SU-DHL-6 (cell line): ENCODE measurements around the gene TERB2.

Source experiments
- H2AFZ ChIP-seq: fragments of 200-600 bp; sonication (generic); 2 replicates; pipeline ENCODE4 v1.6.1; 2014; ENCODE audit warnings: low read depth, mild to moderate bottlenecking, moderate library complexity, mixed read lengths, antibody characterized with exemption, low read length; ENCODE audit not compliant: severe bottlenecking
- H3F3A ChIP-seq: fragments of 200-600 bp; shearing (Covaris generic); 2 replicates; pipeline ENCODE4 v1.6.0; 2016; ENCODE audit warnings: antibody characterized with exemption, mild to moderate bottlenecking; ENCODE audit not compliant: insufficient read depth
- H3K27ac ChIP-seq: fragments of 200-600 bp; sonication (generic); 2 replicates; pipeline ENCODE4 v1.5.1; 2016; ENCODE audit warnings: low read depth, mild to moderate bottlenecking, low read length, moderate library complexity, mixed read lengths
- H3K27me3 ChIP-seq: fragments of 200-600 bp; sonication (generic), shearing (Covaris generic); 2 replicates; pipeline ENCODE4 v1.6.0; 2014; ENCODE audit warnings: mild to moderate bottlenecking, low read length
- H3K36me3 ChIP-seq: fragments of 200-600 bp; sonication (generic); 2 replicates; pipeline ENCODE4 v1.6.1; 2014; ENCODE audit warnings: mild to moderate bottlenecking, low read length, mixed read lengths
- H3K4me2 ChIP-seq: fragments of 300-600, 200-600 bp; shearing (Covaris generic), sonication (generic); 2 replicates; pipeline ENCODE4 v1.6.0; 2014; ENCODE audit warnings: low read length, low read depth, mild to moderate bottlenecking; ENCODE audit not compliant: poor library complexity, severe bottlenecking
- H3K4me3 ChIP-seq: fragments of 200-600 bp; sonication (generic); 2 replicates; pipeline ENCODE4 v1.5.1; 2014; ENCODE audit warnings: antibody characterized with exemption, low read length, mild to moderate bottlenecking, mixed read lengths; ENCODE audit not compliant: insufficient read depth, poor library complexity, severe bottlenecking
- H3K79me2 ChIP-seq: fragments of 200-600 bp; sonication (generic); 2 replicates; pipeline ENCODE4 v1.6.1; 2014; ENCODE audit warnings: mild to moderate bottlenecking, low read length, moderate library complexity; ENCODE audit not compliant: insufficient read depth
- H3K9ac ChIP-seq: fragments of 200-600 bp; sonication (generic); 2 replicates; pipeline ENCODE4 v1.7.0; 2014; ENCODE audit warnings: mild to moderate bottlenecking, low read length
- H3K9me2 ChIP-seq: fragments of 200-600 bp; sonication (generic); replicated peaks from 2 replicates; pipeline ENCODE4 v1.6.1; 2014; ENCODE audit warnings: low read length; ENCODE audit not compliant: insufficient read depth
- H3K9me3 ChIP-seq: fragments of 200-600 bp; sonication (generic); 2 replicates; pipeline ENCODE4 v1.6.1; 2014; ENCODE audit warnings: low read length, mixed read lengths; ENCODE audit not compliant: insufficient read depth
- H4K20me1 ChIP-seq: fragments of 200-600 bp; sonication (generic); 2 replicates; pipeline ENCODE4 v1.6.1; 2014; ENCODE audit warnings: low read depth, mild to moderate bottlenecking, antibody characterized with exemption, low read length, moderate library complexity, mixed read lengths
- EZH2phosphoT487 ChIP-seq: fragments of 200-600 bp; sonication (generic), shearing (Covaris generic); conservative IDR thresholded peaks from 2 replicates; pipeline ENCODE4 v1.6.1; 2018; ENCODE audit warnings: mild to moderate bottlenecking, antibody characterized with exemption, low read length, moderate library complexity, mixed read lengths
- TF ChIP-seq, protein P1 (sequence below): fragments of 200-600 bp; sonication (generic); IDR thresholded peaks from one replicate; pipeline ENCODE4 v1.5.1; 2017; ENCODE audit warnings: antibody characterized with exemption, mild to moderate bottlenecking, low read length, moderate library complexity; ENCODE audit not compliant: insufficient read depth, poor library complexity, severe bottlenecking

TERB2 gene

DNA sequence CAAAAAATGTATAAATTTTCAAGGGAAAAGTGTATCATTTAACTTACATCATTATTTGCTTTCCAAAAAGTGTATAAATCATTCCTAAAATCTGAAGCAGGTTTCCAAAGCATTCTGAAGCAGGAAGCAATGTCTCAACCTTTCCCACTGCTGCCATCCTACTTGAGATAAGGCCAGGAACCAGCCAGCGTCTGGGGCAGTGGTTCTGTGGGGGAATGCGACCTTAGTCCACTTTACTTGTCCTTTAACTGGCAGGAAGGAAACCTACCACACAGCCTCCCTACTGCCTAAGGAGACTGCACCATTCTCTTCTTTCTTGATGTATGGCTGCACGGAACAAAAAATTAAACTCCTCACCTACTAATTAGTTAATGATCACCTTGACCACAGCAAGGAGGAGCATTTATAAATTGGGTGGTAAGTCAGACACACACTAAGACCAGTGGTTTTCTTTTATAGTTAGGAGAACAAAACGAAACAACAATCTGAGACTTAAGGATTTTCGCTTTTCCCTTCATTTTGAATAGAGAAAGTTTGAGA, 70.2 kb downstream of the TERB2 start:
- no peaks in the 10 kb centered on the region for H3F3A ChIP-seq
- H3K36me3 ChIP-seq: 0 out of 2 replicates have a peak, but pooled peaks cover 3% of the 10 kb centered on the region
- no peak overlapping the region for H3K9ac ChIP-seq
- no peak overlapping the region for H3K27ac ChIP-seq
- H3K9me3 ChIP-seq: peaks cover 8% of the 10 kb centered on the region; the same call in 1 of the 2 replicates
- no peak overlapping the region for H3K4me3 ChIP-seq
- no peak overlapping the region for H2AFZ ChIP-seq
- H3K4me2 ChIP-seq: no peak overlapping the region
- no peaks in the 10 kb centered on the region for H4K20me1 ChIP-seq
- no peaks in the 10 kb centered on the region for H3K27me3 ChIP-seq
- TF ChIP-seq, protein P1, sequence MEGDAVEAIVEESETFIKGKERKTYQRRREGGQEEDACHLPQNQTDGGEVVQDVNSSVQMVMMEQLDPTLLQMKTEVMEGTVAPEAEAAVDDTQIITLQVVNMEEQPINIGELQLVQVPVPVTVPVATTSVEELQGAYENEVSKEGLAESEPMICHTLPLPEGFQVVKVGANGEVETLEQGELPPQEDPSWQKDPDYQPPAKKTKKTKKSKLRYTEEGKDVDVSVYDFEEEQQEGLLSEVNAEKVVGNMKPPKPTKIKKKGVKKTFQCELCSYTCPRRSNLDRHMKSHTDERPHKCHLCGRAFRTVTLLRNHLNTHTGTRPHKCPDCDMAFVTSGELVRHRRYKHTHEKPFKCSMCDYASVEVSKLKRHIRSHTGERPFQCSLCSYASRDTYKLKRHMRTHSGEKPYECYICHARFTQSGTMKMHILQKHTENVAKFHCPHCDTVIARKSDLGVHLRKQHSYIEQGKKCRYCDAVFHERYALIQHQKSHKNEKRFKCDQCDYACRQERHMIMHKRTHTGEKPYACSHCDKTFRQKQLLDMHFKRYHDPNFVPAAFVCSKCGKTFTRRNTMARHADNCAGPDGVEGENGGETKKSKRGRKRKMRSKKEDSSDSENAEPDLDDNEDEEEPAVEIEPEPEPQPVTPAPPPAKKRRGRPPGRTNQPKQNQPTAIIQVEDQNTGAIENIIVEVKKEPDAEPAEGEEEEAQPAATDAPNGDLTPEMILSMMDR: no peak
- TF ChIP-seq EZH2phosphoT487: no peak
- H3K79me2 ChIP-seq: no peaks in the 10 kb centered on the region
- no peaks in the 10 kb centered on the region for H3K9me2 ChIP-seq

DNA sequence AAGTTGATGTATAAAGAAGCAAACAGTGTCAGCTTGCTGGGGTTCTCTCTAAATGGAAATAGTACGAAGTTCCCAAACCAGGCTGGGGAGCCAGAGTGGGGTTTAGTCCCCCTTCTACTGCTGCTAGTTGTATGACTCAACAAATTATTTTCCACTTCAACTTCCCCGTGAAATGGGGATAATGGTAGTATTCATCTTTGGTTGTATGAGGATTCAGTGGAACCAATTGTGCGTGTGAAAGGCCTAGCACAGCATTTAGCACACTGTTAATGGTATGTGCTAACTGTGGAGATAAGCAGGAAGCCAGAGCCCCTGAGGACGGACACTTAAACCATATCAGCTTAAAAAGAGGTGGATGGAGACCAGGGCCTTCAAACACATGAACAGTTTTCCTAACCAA, 70.7 kb downstream of the TERB2 start:
- Histone ChIP-seq H3K36me3 (0 out of 2 replicates have a peak, but pooled peaks cover 3% of the 10 kb centered on the region), H3K9me2 (no peaks in the 10 kb centered on the region), H3K9ac (no peak overlapping the region), H3K4me3 (no peak overlapping the region), H3K4me2 (no peak overlapping the region), H2AFZ (no peak overlapping the region), H3K79me2 (no peaks in the 10 kb centered on the region), H3K9me3 (peaks cover 8% of the 10 kb centered on the region; the same call in 1 of the 2 replicates), H3F3A (no peaks in the 10 kb centered on the region), H4K20me1 (no peaks in the 10 kb centered on the region), H3K27me3 (no peaks in the 10 kb centered on the region), H3K27ac (no peak overlapping the region)
- TF ChIP-seq, protein P1: no peak
- no peak for TF ChIP-seq EZH2phosphoT487
